GM21528 (cell line): Measurements from ENCODE around the gene CAP2.
"Not testable (repeated sequence)": the region's sequence is repeated elsewhere in the genome, so short reads cannot be mapped to it uniquely, and the experiment has no call there.

Source experiments
- ATAC-seq: cut with Tn5 transposase; IDR thresholded peaks from one replicate; pipeline ENCODE4 v1.9.1; 2021; ENCODE audit warnings: mild to moderate bottlenecking, moderate library complexity; ENCODE audit not compliant: unreplicated experiment, low FRiP score

CAP2 gene

GRCh38 chr6:17395112-17395511, 1.7 kb downstream of the CAP2 start:
- ATAC-seq, result no peak

GRCh38 chr6:17396256-17396655, 2.9 kb downstream of the CAP2 start:
- no peak for ATAC-seq

GRCh38 chr6:17397764-17398194, 4.4 kb downstream of the CAP2 start:
- ATAC-seq, result no peak

- ATAC-seq, result not testable (repeated sequence)
Observed at GRCh38 chr6:17405181-17405943, 12.0 kb downstream of the CAP2 start.

GRCh38 chr6:17405944-17406245, 12.5 kb downstream of the CAP2 start:
- no peak for ATAC-seq

- no peak for ATAC-seq
Observed at GRCh38 chr6:17408081-17408480, 14.7 kb downstream of the CAP2 start.

- no peak for ATAC-seq
Observed at GRCh38 chr6:17410281-17410680, 16.9 kb downstream of the CAP2 start.

- ATAC-seq, result no peak
Observed at GRCh38 chr6:17413313-17413750, 19.9 kb downstream of the CAP2 start.

GRCh38 chr6:17414395-17414794, 21.0 kb downstream of the CAP2 start:
- ATAC-seq, result not testable (repeated sequence)

- no peak for ATAC-seq
Observed at GRCh38 chr6:17415321-17415720, 21.9 kb downstream of the CAP2 start.

GRCh38 chr6:17416806-17417205, 23.4 kb downstream of the CAP2 start:
- ATAC-seq, result no peak

- ATAC-seq, result no peak
Observed at GRCh38 chr6:17417817-17418216, 24.4 kb downstream of the CAP2 start.

GRCh38 chr6:17418281-17419188, 25.1 kb downstream of the CAP2 start:
- no peak for ATAC-seq

- ATAC-seq, result no peak
Observed at GRCh38 chr6:17419189-17419575, 25.8 kb downstream of the CAP2 start.

- ATAC-seq, result no peak
Observed at GRCh38 chr6:17420368-17420767, 27.0 kb downstream of the CAP2 start.

GRCh38 chr6:17421406-17421805, 28.0 kb downstream of the CAP2 start:
- ATAC-seq, result no peak

- no peak for ATAC-seq
Observed at GRCh38 chr6:17423026-17423425, 29.6 kb downstream of the CAP2 start.

- ATAC-seq, result no peak
Observed at GRCh38 chr6:17427062-17427461, 33.7 kb downstream of the CAP2 start.

GRCh38 chr6:17427617-17428016, 34.2 kb downstream of the CAP2 start:
- ATAC-seq, result no peak

- not testable (repeated sequence) for ATAC-seq
Observed at GRCh38 chr6:17428595-17429120, 35.3 kb downstream of the CAP2 start.

- ATAC-seq, result no peak
Observed at GRCh38 chr6:17429383-17430061, 36.1 kb downstream of the CAP2 start.
